AG04449 (cell line): ENCODE results near the gene PDE9A.

Experiments
- CTCF ChIA-PET: fragments of 350-600 bp; formaldehyde crosslinking; extraction: SDS; loops from one replicate; lab custom pipeline; 2021; ENCODE audit warnings: antibody characterized with exemption; lab: Yijun Ruan, JAX
- POLR2A ChIA-PET: fragments of 400-600, 350-600 bp; formaldehyde crosslinking; extraction: SDS; loops from one replicate; lab custom pipeline; 2020; ENCODE audit warnings: antibody characterized with exemption, inconsistent platforms; lab: Yijun Ruan, JAX
- DNase-seq: peaks from one replicate; pipeline ENCODE4 v3.0.0-alpha.2; 2010; ENCODE audit warnings: low read depth, low spot score
- H3K4me3 ChIP-seq: 2 replicates; pipeline ENCODE4 v1.5.1; 2011; ENCODE audit warnings: low read depth, mild to moderate bottlenecking, control low read depth, low read length
- CTCF ChIP-seq: IDR thresholded peaks from one replicate; pipeline ENCODE4 v1.5.1; 2011; ENCODE audit warnings: mild to moderate bottlenecking, moderate library complexity, low read length, control low read depth, inconsistent platforms; ENCODE audit not compliant: insufficient read depth; ENCODE audit errors: missing control alignments

PDE9A gene

GRCh38 chr21:42666925-42667324 lies 13.5 kb downstream of the PDE9A start:
- ChIA-PET POLR2A (no interaction called here), CTCF (no interaction called here)
- H3K4me3 ChIP-seq = no peak overlapping the region
- DNase-seq = no peak
- TF ChIP-seq CTCF = no peak

- no peak overlapping the region for H3K4me3 ChIP-seq
- no peak for DNase-seq
- no peak for TF ChIP-seq CTCF
- ChIA-PET POLR2A (no interaction called here), CTCF (no interaction called here)
Measured at GRCh38 chr21:42668298-42668992, 15.0 kb downstream of the PDE9A start.

- TF ChIP-seq CTCF = no peak
- CTCF ChIA-PET = no interaction called here
- no peak for DNase-seq
- no peak overlapping the region for H3K4me3 ChIP-seq
- POLR2A ChIA-PET = no interaction called here
Measured at GRCh38 chr21:42669041-42669440, 15.6 kb downstream of the PDE9A start.

GRCh38 chr21:42670058-42670880 lies 16.8 kb downstream of the PDE9A start:
- CTCF ChIA-PET = no interaction called here

GRCh38 chr21:42670884-42671283 lies 17.5 kb downstream of the PDE9A start:
- no peak for DNase-seq
- H3K4me3 ChIP-seq = no peak overlapping the region
- ChIA-PET POLR2A (no interaction called here), CTCF (no interaction called here)
- no peak for TF ChIP-seq CTCF

More at GRCh38 chr21:42670058-42670880, 16.8 kb downstream of the PDE9A start:
- POLR2A ChIA-PET = no interaction called here
- no peak overlapping the region for H3K4me3 ChIP-seq
- DNase-seq = no peak
- no peak for TF ChIP-seq CTCF
